Activated B cell treated with CpG ODN at 0.5 μM for 24 hours (primary cell): ENCODE results near the gene IL1RAPL1. TPM values are rescaled to one million over a fixed set of nuclear protein-coding genes. Genes with fewer than 3 reads are reported as not detected.

Experiments used
- ATAC-seq: fragments of 200-7000 bp; cut with Tn5 transposase; one replicate; pipeline ENCODE4 v1.10.0; 2021; ENCODE audit warnings: low read depth, mild to moderate bottlenecking, moderate library complexity
- CTCF ChIA-PET: fragments of 350-600 bp; sonication (Branson Sonifier 250); formaldehyde crosslinking; loops from one replicate; lab custom pipeline; 2021; ENCODE audit warnings: antibody characterized with exemption; lab: Charles Lee
- POLR2A ChIA-PET: fragments of 350-600 bp; sonication (Branson Sonifier 250); formaldehyde crosslinking; loops from one replicate; lab custom pipeline; 2021; ENCODE audit warnings: antibody characterized with exemption; lab: Charles Lee
- DNase-seq: peaks from one replicate; pipeline ENCODE4 v3.0.0; 2022
- H3K27ac Mint-ChIP-seq: one replicate; pipeline ENCODE4 v1.8.0; 2020; ENCODE audit warnings: mixed read lengths
- H3K27me3 Mint-ChIP-seq: one replicate; pipeline ENCODE4 v1.8.0; 2021; ENCODE audit warnings: mixed read lengths
- H3K36me3 Mint-ChIP-seq: one replicate; pipeline ENCODE4 v1.8.0; 2021; ENCODE audit warnings: low read depth, mixed read lengths
- H3K4me1 Mint-ChIP-seq: one replicate; pipeline ENCODE4 v1.8.0; 2021; ENCODE audit warnings: mixed read lengths
- H3K4me3 Mint-ChIP-seq: one replicate; pipeline ENCODE4 v1.8.0; 2020; ENCODE audit warnings: mild to moderate bottlenecking, mixed read lengths
- H3K9me3 Mint-ChIP-seq: one replicate; pipeline ENCODE4 v1.8.0; 2020; ENCODE audit warnings: mixed read lengths
- CTCF ChIP-seq: fragments of 200-600 bp; IDR thresholded peaks from one replicate; pipeline ENCODE4 v1.8.0; 2022; ENCODE audit warnings: antibody characterized with exemption, mild to moderate bottlenecking
- intact Hi-C: fragments of 100-400 bp; cut with micrococcal nuclease; formaldehyde crosslinking; loops from one replicate; pipeline ENCODE4 v1.15.1; 2024
- total RNA-seq: library from RNA; stranded (reverse); gene quantifications from 2 replicates; pipeline ENCODE4 v1.2.3, GENCODE V29; 2022

The IL1RAPL1 gene
- total RNA-seq, 1 donor from 2014 or later = not detected

GRCh38 chrX:29648161-29648560, 1060.9 kb downstream of the IL1RAPL1 start:
- Mint-ChIP-seq H3K9me3 (peaks cover 3% of the 10 kb centered on the region), H3K4me3 (no peak overlapping the region), H3K27me3 (no peaks in the 10 kb centered on the region), H3K27ac (no peak overlapping the region), H3K4me1 (no peaks in the 10 kb centered on the region), H3K36me3 (no peaks in the 10 kb centered on the region)
- intact Hi-C loops = no loop called here
- no peak for TF ChIP-seq CTCF
- ChIA-PET POLR2A (no interaction called here), CTCF (no interaction called here)
- DNase-seq (no peak), ATAC-seq (no peak)

GRCh38 chrX:29652484-29652883, 1065.2 kb downstream of the IL1RAPL1 start:
- ChIA-PET POLR2A (no interaction called here), CTCF (no interaction called here)
- peaks cover 2% of the 10 kb centered on the region for H3K9me3 Mint-ChIP-seq
- no peak overlapping the region for H3K4me3 Mint-ChIP-seq
- TF ChIP-seq CTCF = no peak
- no peaks in the 10 kb centered on the region for H3K4me1 Mint-ChIP-seq
- intact Hi-C loops = no loop called here
- ATAC-seq (no peak), DNase-seq (no peak)
- H3K36me3 Mint-ChIP-seq = no peaks in the 10 kb centered on the region
- no peak overlapping the region for H3K27ac Mint-ChIP-seq
- no peaks in the 10 kb centered on the region for H3K27me3 Mint-ChIP-seq

GRCh38 chrX:29653721-29654120, 1066.5 kb downstream of the IL1RAPL1 start:
- POLR2A ChIA-PET = no interaction called here
- Mint-ChIP-seq H3K9me3 (peaks cover 2% of the 10 kb centered on the region), H3K36me3 (no peaks in the 10 kb centered on the region), H3K27me3 (no peaks in the 10 kb centered on the region), H3K4me1 (no peaks in the 10 kb centered on the region), H3K27ac (no peak overlapping the region), H3K4me3 (no peak overlapping the region)
- ATAC-seq = no peak
- CTCF ChIA-PET = no interaction called here
- intact Hi-C loops = no loop called here
- no peak for TF ChIP-seq CTCF
- no peak for DNase-seq

- H3K4me3 Mint-ChIP-seq = no peak overlapping the region
- H3K27ac Mint-ChIP-seq = no peak overlapping the region
- intact Hi-C loops = no loop called here
- no peaks in the 10 kb centered on the region for H3K4me1 Mint-ChIP-seq
- no peak for TF ChIP-seq CTCF
- POLR2A ChIA-PET = no interaction called here
- H3K27me3 Mint-ChIP-seq = no peaks in the 10 kb centered on the region
- no peaks in the 10 kb centered on the region for H3K9me3 Mint-ChIP-seq
- H3K36me3 Mint-ChIP-seq = no peaks in the 10 kb centered on the region
- no peak for ATAC-seq
- no peak for DNase-seq
- CTCF ChIA-PET = no interaction called here
Observed at GRCh38 chrX:29659911-29660310, 1072.7 kb downstream of the IL1RAPL1 start.

- CTCF ChIA-PET = no interaction called here
- intact Hi-C loops = no loop called here
Observed at GRCh38 chrX:29661290-29661689, 1074.0 kb downstream of the IL1RAPL1 start.

More at GRCh38 chrX:29661290-29661689, 1074.0 kb downstream of the IL1RAPL1 start:
- no peaks in the 10 kb centered on the region for H3K36me3 Mint-ChIP-seq
- no peak for ATAC-seq
- no peak overlapping the region for H3K4me3 Mint-ChIP-seq
- DNase-seq = no peak
- H3K27me3 Mint-ChIP-seq = no peaks in the 10 kb centered on the region
- no peak overlapping the region for H3K27ac Mint-ChIP-seq
- H3K4me1 Mint-ChIP-seq = no peaks in the 10 kb centered on the region
- POLR2A ChIA-PET = no interaction called here
- TF ChIP-seq CTCF = no peak
- no peaks in the 10 kb centered on the region for H3K9me3 Mint-ChIP-seq
